Naive thymus-derived CD8-positive, alpha-beta T cell (primary cell): Measurements from ENCODE around the gene CLDN20. TPM values are rescaled to one million over a fixed set of nuclear protein-coding genes. Genes with fewer than 3 reads are reported as not detected.
"Not testable (repeated sequence)": the region's sequence is repeated elsewhere in the genome, so short reads cannot be mapped to it uniquely, and the experiment has no call there.

ENCODE experiments used
- ATAC-seq, 2 donors: fragments of 150-1000 bp; cut with Tn5 transposase in 1 of 2; sonication (Bioruptor Pico), chemical (Tn5 transposase) in 1 of 2; 1 replicate in 1 of 2; 2 replicates in 1 of 2; pipeline ENCODE4 v1.10.0; 2021; ENCODE audit warnings: mild to moderate bottlenecking in 2 of 2, moderate library complexity in 2 of 2
- POLR2A ChIA-PET: fragments of 350-600 bp; sonication (Branson Sonifier 250); formaldehyde crosslinking; loops from one replicate; lab custom pipeline; 2021; ENCODE audit warnings: antibody characterized with exemption; lab: Charles Lee
- DNase-seq, 10 donors: peaks; one replicate each; pipeline versions ENCODE4 v3.0.0 to v3.0.0-alpha.2; 2020 to 2022
- H3K27ac Mint-ChIP-seq, 10 donors: one replicate each; pipeline ENCODE4 v1.8.0; 2020 to 2022; ENCODE audit warnings: mild to moderate bottlenecking in 10 of 10, mixed read lengths in 10 of 10, moderate library complexity in 4 of 10, inconsistent platforms in 1 of 10
- H3K27me3 Mint-ChIP-seq, 5 donors: one replicate each; pipeline ENCODE4 v1.8.0; 2021 to 2022; ENCODE audit warnings: mixed read lengths in 5 of 5
- H3K36me3 Mint-ChIP-seq, 3 donors: one replicate each; pipeline ENCODE4 v1.8.0; 2020 to 2022; ENCODE audit warnings: mixed read lengths in 3 of 3, mild to moderate bottlenecking in 2 of 3, inconsistent platforms in 1 of 3
- H3K4me1 Mint-ChIP-seq, 4 donors: one replicate each; pipeline ENCODE4 v1.8.0; 2021 to 2022; ENCODE audit warnings: mixed read lengths in 4 of 4
- H3K4me3 Mint-ChIP-seq, 10 donors: one replicate each; pipeline ENCODE4 v1.8.0; 2020 to 2022; ENCODE audit warnings: mild to moderate bottlenecking in 10 of 10, mixed read lengths in 10 of 10, moderate library complexity in 6 of 10, inconsistent platforms in 1 of 10
- H3K9me3 Mint-ChIP-seq, 9 donors: one replicate each; pipeline ENCODE4 v1.8.0; 2020 to 2022; ENCODE audit warnings: mixed read lengths in 9 of 9, mild to moderate bottlenecking in 3 of 9, inconsistent platforms in 1 of 9, moderate library complexity in 1 of 9
- polyA plus RNA-seq, 3 donors: library from polyadenylated mRNA; unstranded; fragments of 300-500 nt; fragmentation: Illumina TruSeq; gene quantifications; one replicate each; pipeline ENCODE4 v1.2.3, GENCODE V29; 2021
- total RNA-seq, 8 experiments: library from RNA in 2 of 8; stranded (reverse) in 2 of 8; gene quantifications; one replicate each; pipeline ENCODE4 v1.2.3 and lab custom pipeline; 2021 to 2026

The CLDN20 gene
- total RNA-seq, result not detected
- not detected for polyA plus RNA-seq
- total RNA-seq (lab: John Stamatoyannopoulos, UW), result 0 to 0.09 (median 0) reads per million in 6 experiments

- Mint-ChIP-seq H3K4me3 (no peak within 1 kb of the TSS), H3K27me3 (no peaks in the 10 kb centered on the region), H3K36me3 (peaks cover 0 to 70% (median 8%) of the 10 kb centered on the region in 3 donors), H3K4me1 (peaks cover 8 to 24% (median 14%) of the 10 kb centered on the region in 4 donors), H3K27ac (peak within 1 kb of the TSS in 5 of 10 donors; percentile 7 to 63 (median 48)), H3K9me3 (no peaks in the 10 kb centered on the region)
- no peak for ATAC-seq
- POLR2A ChIA-PET, result no interaction called here
- DNase-seq, result no peak
These were observed at the start of gene CLDN20 for GRCh38 chr6:155263373-155264063. Gene CLDN20 (plus strand): TSS chr6:155264013. CDS start chr6:155275720, 11,707 bp downstream.

DNA sequence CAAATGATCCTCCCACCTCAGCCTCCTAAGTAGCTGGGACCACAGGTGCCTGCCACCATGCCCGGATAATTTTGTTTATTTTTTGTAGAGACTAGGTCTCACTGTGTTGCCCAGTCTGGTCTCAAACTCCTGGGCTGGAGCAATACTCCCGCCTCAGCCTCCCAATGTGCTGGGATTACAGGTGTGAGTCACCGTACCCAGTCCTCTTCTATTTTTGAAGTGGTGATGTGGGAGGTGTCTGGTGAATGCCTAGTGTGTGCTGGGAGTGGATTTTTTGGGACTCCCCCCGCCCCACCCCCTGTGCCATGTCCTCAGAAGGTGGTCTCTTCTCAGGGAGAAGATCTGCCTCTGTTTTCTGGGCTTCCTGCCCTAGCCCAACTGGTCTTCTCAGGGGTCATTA lies 47.9 kb upstream of the CLDN20 start:
- DNase-seq (no peak), ATAC-seq (no peak)
- Mint-ChIP-seq H3K27ac (no peak overlapping the region), H3K4me3 (no peak overlapping the region), H3K4me1 (no peaks in the 10 kb centered on the region), H3K36me3 (no peaks in the 10 kb centered on the region), H3K27me3 (peaks cover 3 to 17% (median 4%) of the 10 kb centered on the region in 5 donors), H3K9me3 (no peaks in the 10 kb centered on the region)
- POLR2A ChIA-PET, result no interaction called here

DNA sequence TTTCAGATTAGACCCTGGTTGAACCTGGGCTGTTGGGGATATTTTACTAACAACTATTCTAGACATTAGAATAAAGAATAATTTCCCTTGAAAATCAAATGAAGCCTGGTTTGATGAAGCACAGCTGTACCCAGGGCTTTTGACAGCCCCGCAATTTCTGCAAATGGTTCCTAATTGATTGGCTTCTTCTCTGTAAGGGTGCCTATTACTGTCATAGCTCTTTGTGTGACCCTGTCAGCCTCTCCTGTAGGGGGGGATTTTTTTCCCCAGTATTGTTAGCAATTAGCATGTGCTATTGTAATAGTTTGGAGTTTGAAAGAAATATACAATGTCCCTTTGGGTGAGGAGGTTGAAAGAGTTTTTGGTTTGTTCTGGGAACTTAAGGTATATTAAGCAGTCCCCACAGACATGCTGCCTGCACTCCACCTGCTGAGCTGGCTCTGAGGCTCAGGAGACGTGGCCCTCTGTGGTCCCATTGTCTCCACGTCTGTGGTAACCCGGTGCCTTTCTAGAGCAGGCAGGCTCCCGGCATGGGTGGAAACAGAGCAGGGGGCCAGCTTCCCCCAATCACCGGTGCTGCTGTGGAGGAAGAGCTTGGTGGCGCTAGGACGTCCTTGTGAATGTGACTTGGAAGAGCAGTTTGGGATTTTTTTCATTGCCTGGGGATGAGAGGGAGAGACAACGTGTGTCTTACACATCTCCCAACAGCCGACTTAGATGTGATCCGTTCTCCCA lies 47.3 kb upstream of the CLDN20 start:
- DNase-seq (no peak), ATAC-seq (no peak)
- no peak overlapping the region for H3K4me3 Mint-ChIP-seq
- POLR2A ChIA-PET, result no interaction called here
- H3K36me3 Mint-ChIP-seq, result no peaks in the 10 kb centered on the region
- peaks cover 3 to 17% (median 4%) of the 10 kb centered on the region in 5 donors for H3K27me3 Mint-ChIP-seq
- no peaks in the 10 kb centered on the region for H3K9me3 Mint-ChIP-seq
- H3K4me1 Mint-ChIP-seq, result no peaks in the 10 kb centered on the region
- H3K27ac Mint-ChIP-seq, result no peak overlapping the region

DNA sequence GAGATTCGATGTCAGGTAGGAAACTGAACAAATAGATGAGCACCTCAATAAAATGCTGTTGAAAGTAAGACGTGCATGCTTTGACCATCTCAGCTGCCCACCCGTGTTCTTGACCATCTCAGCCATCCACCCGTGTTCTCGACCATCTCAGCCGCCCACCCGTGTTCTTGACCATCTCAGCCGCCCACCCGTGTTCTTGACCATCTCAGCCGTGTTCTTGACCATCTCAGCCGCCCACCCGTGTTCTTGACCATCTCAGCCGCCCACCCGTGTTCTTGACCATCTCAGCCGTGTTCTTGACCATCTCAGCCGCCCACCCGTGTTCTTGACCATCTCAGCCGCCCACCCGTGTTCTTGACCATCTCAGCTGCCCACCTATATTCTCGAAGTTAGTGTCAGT lies 45.1 kb upstream of the CLDN20 start:
- H3K27ac Mint-ChIP-seq, POLR2A ChIA-PET, H3K36me3 Mint-ChIP-seq, DNase-seq, H3K9me3 Mint-ChIP-seq, ATAC-seq, H3K4me1 Mint-ChIP-seq, H3K4me3 Mint-ChIP-seq: not testable (repeated sequence)
- peaks cover 3 to 17% (median 4%) of the 10 kb centered on the region in 5 donors for H3K27me3 Mint-ChIP-seq

DNA sequence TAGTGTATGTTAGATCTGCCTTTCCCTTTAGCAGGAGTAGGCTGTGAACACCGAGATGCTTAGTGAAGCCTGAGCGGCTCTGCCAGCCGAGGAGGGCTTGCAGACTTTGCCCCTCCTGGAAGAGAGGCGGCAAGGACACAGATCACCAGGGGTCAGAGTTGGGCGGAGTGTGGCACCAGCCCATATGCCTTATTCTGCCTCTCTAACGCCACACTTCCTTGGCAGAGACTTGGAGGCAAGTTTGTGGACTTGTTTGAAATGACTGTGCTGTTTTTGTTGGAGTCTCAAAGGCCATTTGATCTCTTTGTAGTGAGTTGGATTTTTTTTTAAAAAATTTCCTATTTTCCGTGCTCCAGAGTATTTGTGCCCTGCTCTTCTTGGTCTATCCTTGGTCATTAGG lies 44.5 kb upstream of the CLDN20 start:
- Mint-ChIP-seq H3K9me3 (no peaks in the 10 kb centered on the region), H3K36me3 (no peaks in the 10 kb centered on the region), H3K27me3 (peaks cover 3 to 17% (median 4%) of the 10 kb centered on the region in 5 donors), H3K4me1 (peaks cover 0 to 7% (median 0%) of the 10 kb centered on the region in 4 donors), H3K27ac (peak overlapping the region in 2 of 10 donors; percentile 1 to 45), H3K4me3 (no peak overlapping the region)
- ATAC-seq, result no peak
- DNase-seq, result no peak
- POLR2A ChIA-PET, result no interaction called here

DNA sequence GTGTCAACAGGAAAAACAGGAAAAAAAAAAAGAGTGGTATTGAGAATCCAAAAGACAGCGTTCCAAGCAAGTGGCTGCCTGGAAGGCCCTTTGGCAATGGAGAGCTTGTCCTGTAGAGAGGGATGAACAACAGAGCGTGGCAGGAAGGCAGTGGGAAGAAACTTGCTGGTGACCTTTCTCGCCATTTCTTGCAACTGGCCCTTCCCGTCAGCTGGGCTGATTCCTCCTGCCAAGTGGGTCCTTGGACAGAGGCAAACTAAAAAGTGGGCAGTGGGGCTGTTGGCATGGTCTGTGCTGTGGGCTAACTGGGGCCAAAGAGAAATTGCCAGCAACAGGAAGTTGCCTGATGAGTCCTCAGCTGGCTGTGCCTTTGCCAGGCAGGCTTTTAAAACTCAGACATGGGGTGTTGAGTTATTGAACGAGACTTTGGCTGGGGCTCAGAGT lies 43.9 kb upstream of the CLDN20 start:
- no peaks in the 10 kb centered on the region for H3K9me3 Mint-ChIP-seq
- POLR2A ChIA-PET, result no interaction called here
- peaks cover 0 to 12% (median 0%) of the 10 kb centered on the region in 4 donors for H3K4me1 Mint-ChIP-seq
- peak overlapping the region in 2 of 10 donors; percentile 1 to 45 for H3K27ac Mint-ChIP-seq
- no peaks in the 10 kb centered on the region for H3K36me3 Mint-ChIP-seq
- DNase-seq (no peak), ATAC-seq (no peak)
- no peak overlapping the region for H3K4me3 Mint-ChIP-seq
- peaks cover 2 to 17% (median 4%) of the 10 kb centered on the region in 5 donors for H3K27me3 Mint-ChIP-seq

DNA sequence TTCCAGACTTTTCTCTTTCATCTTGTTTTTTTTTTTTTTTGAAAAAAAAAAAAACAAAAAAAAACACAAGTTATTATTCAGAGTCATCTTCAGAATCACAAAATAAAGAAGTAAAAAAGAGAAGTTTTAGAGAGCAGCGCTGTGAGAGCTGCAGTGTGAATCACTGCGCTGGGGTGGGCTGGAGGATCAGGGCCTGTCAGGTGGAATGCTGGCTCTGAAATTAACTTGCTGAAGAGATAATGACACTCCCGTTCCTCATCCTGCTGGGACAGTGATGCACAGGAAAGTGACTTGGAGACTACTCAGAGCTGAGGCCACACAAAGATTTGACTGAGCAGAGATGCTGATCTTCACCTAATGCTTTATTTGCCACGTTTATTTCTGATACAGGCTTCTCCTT lies 42.7 kb upstream of the CLDN20 start:
- POLR2A ChIA-PET, result no interaction called here
- Mint-ChIP-seq H3K9me3 (no peaks in the 10 kb centered on the region), H3K4me1 (peaks cover 0 to 12% (median 0%) of the 10 kb centered on the region in 4 donors), H3K36me3 (no peaks in the 10 kb centered on the region), H3K4me3 (no peak overlapping the region), H3K27ac (no peak overlapping the region), H3K27me3 (peaks cover 2 to 17% (median 5%) of the 10 kb centered on the region in 5 donors)
- ATAC-seq (no peak), DNase-seq (no peak)

- POLR2A ChIA-PET, result no interaction called here
- Mint-ChIP-seq H3K27ac (no peak overlapping the region), H3K4me3 (no peak overlapping the region), H3K27me3 (peaks cover 0 to 25% (median 5%) of the 10 kb centered on the region in 5 donors), H3K9me3 (no peaks in the 10 kb centered on the region), H3K4me1 (peaks cover 0 to 12% (median 0%) of the 10 kb centered on the region in 4 donors), H3K36me3 (no peaks in the 10 kb centered on the region)
- ATAC-seq (no peak), DNase-seq (no peak)
These were observed 41.3 kb upstream of the CLDN20 start for GRCh38 chr6:155222506-155222905.

DNA sequence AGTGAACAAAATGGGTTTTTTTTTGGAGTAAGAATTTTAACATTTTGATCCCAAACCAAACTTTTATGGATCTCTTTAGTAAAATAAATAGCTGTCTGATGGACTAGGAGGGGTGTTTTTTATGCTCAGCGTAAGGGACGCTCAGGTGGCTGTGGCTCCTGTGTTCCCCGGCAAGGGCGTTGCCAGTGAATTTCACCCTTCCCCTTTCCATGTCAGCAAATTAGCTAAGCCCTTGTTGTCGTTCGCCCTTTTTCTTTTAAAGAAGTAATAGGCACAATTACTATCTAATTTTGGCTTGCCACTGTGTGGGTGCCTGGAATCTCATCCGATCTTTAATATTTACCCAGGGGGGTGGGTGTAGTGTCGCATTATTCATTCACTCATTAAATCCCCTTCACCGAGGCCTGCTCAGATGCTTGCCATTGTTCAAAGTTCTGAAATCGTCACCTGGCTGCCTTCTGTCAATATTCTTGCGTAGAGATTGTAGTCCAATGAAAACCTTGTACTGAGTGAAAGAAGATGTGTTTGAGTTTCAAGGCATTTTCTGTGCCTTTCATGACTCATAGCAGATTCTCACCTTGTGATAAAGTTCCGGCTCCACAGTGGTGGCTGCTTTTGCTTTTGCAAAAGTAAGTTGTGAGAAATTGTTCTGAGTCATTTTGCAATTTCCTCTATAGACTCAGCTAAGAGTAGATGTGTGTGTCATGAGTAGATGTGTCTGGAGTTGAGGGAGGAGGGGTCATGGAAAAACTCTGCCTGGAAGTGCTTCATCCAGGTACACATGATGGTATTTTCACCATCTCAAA lies 40.0 kb upstream of the CLDN20 start:
- Mint-ChIP-seq H3K27ac (peak overlapping the region in 3 of 10 donors; percentile 5 to 36 (median 36)), H3K4me1 (peaks cover 0 to 12% (median 0%) of the 10 kb centered on the region in 4 donors), H3K36me3 (no peaks in the 10 kb centered on the region), H3K27me3 (peaks cover 0 to 29% (median 5%) of the 10 kb centered on the region in 5 donors), H3K9me3 (no peaks in the 10 kb centered on the region), H3K4me3 (peak overlapping the region in 2 of 10 donors; percentile 1 to 18)
- POLR2A ChIA-PET, result no interaction called here
- ATAC-seq (no peak), DNase-seq (no peak)

DNA sequence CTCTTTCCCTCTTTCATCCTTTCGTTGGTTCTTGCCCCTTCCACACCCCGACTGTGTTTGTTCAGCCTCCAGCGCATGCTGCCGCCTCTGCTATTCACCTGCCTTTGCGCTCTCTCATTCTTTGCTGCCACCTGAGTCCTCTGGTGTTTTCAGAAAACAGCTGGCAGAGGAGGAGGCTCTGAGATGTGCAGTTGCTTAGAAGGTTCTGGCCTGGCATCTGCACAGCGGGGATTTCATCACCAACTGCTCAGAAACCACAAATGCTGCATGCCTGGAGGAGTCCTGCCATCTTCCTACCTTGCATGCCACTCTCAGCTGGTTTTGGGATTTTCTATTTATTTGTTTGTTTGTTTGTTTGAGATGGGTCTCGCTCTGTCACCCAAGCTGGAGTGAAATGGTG lies 39.2 kb upstream of the CLDN20 start:
- H3K9me3 Mint-ChIP-seq, result peaks cover 0 to 4% (median 0%) of the 10 kb centered on the region in 9 donors
- peaks cover 0 to 29% (median 2%) of the 10 kb centered on the region in 5 donors for H3K27me3 Mint-ChIP-seq
- H3K36me3 Mint-ChIP-seq, result peaks cover 0 to 3% (median 0%) of the 10 kb centered on the region in 3 donors
- H3K4me1 Mint-ChIP-seq, result peaks cover 0 to 12% (median 0%) of the 10 kb centered on the region in 4 donors
- POLR2A ChIA-PET, result no interaction called here
- peak overlapping the region in 2 of 10 donors; percentile 36 for H3K27ac Mint-ChIP-seq
- no peak overlapping the region for H3K4me3 Mint-ChIP-seq
- no peak for ATAC-seq
- no peak for DNase-seq

DNA sequence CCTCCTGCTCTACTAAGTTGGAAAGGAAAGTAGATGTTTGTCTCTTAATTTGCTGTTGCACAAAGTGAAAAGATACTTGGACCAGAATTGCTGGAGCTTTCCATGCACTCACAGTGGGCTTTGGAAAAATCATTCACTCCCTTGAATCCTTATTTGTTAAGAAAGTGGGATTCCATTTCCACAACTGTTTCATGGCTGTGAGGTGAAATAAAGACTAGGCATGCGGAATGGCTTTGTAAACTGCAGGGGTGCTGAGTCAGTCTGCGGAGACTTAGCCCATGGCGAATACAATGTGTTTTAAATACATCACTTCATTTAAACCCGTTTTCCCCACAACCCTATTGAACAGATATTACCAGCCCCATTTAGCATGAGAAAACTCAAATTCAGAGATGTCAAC lies 36.8 kb upstream of the CLDN20 start:
- no peak overlapping the region for H3K27ac Mint-ChIP-seq
- no peak for DNase-seq
- POLR2A ChIA-PET, result no interaction called here
- H3K36me3 Mint-ChIP-seq, result peaks cover 0 to 8% (median 0%) of the 10 kb centered on the region in 3 donors
- H3K4me1 Mint-ChIP-seq, result peaks cover 0 to 12% (median 0%) of the 10 kb centered on the region in 4 donors
- ATAC-seq, result no peak
- H3K27me3 Mint-ChIP-seq, result peaks cover 0 to 33% (median 2%) of the 10 kb centered on the region in 5 donors
- H3K4me3 Mint-ChIP-seq, result no peak overlapping the region
- H3K9me3 Mint-ChIP-seq, result peaks cover 0 to 13% (median 4%) of the 10 kb centered on the region in 9 donors

GRCh38 chr6:155228546-155229166 lies 35.2 kb upstream of the CLDN20 start:
- POLR2A ChIA-PET, result no interaction called here
- no peak overlapping the region for H3K4me3 Mint-ChIP-seq
- H3K4me1 Mint-ChIP-seq, result peaks cover 0 to 11% (median 0%) of the 10 kb centered on the region in 4 donors
- H3K9me3 Mint-ChIP-seq, result peaks cover 0 to 13% (median 4%) of the 10 kb centered on the region in 9 donors
- DNase-seq (no peak), ATAC-seq (no peak)
- no peak overlapping the region for H3K27ac Mint-ChIP-seq
- H3K27me3 Mint-ChIP-seq, result peaks cover 0 to 33% (median 2%) of the 10 kb centered on the region in 5 donors
- peaks cover 0 to 8% (median 0%) of the 10 kb centered on the region in 3 donors for H3K36me3 Mint-ChIP-seq
